ENCODE data around the gene FN1.
"Not testable (repeated sequence)": the region's sequence is repeated elsewhere in the genome, so short reads cannot be mapped to it uniquely, and the experiment has no call there.

Gene FN1

DNA sequence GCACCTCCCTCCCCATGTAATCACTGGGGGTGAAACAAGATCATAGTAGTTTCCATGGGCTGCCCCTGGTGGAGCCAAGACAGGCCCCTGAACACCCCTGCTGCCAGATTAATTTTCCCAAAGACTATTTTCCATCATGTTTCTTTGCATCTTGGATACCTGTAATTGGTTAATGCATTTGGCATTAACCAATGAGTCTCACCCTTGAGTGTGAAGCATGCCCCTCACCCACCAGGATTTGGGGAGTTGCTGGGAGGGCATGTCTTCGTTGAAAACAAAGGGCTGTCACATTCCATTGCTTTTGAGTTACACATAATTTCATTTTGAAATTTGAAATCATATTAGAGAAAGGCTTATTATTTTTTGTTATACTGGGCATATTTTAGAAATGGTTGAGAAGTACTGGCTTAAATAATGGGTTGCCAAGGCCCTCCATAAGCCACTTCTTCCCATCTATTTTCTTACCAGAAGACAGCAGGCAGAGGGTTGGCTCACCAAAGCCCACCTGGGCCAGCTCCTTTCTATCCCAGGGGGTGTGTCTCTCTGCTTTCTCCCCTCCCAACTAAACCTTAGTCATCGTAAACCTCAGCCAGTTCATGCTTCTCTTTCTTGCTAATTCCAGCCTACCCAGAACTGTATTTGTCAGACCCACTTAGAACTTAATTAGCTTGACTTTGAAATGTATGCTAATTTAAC, 72.3 kb downstream of the FN1 start:
- DNase-seq, result no peak

GRCh38 chr2:215363039-215363438, 72.8 kb downstream of the FN1 start:
- no peak for DNase-seq

DNA sequence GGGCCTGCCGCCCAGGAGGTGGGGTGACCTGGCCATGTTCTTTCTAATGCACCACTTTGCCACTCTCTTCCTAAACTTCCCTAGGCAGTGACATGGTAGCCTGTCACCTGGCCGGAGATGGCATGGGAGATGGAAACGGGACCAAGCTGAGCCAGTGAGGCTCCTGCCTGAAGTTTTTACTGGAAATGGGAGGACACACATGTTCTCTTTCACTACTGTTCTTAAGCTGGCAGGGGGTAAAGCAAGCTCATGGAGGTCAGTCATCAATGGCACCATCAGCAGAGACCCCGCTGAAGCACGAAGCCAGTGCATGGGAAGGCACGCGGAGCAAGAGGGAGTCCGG, 73.3 kb downstream of the FN1 start:
- DNase-seq, result no peak

GRCh38 chr2:215361876-215362561, 73.8 kb downstream of the FN1 start:
- DNase-seq, result no peak

- DNase-seq, result no peak
Measured at GRCh38 chr2:215361211-215361875, 74.5 kb downstream of the FN1 start.

DNA sequence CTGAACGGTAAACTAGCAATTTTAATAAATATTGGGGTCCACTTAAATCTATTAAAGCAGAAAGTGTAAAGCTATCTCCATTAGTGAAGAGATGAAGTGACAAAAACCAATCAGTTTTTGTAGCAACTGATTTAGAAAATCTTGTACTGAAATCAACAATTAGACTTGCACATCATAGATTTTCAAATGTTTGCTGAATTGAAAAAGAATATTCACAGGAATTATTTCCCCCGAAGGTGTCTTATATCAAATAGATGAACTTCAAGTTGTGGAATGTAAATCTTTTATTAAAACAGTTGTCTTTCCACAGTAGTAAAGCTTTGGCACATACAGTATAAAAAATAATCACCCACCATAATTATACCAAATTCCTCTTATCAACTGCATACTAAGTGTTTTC, 75.3 kb downstream of the FN1 start:
- no peak for DNase-seq

DNA sequence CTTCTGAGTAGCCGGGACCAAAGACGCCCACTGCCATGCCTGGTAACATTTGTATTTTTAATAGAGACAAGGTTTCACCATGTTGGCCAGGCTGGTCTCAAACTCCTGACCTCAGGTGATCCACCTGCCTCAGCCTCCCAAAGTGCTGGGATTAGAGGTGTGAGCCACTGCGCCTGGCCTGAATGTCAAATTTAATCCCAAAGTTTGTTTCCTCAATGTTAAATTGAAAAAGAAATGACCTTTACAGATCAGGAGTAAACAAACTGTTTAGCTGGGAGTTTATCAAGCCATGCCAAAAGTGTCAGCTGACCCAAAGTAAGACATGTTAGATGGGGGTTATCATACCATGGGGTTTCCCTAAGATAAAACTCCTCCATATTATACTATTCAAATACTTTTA, 75.8 kb downstream of the FN1 start:
- DNase-seq, result not testable (repeated sequence)

GRCh38 chr2:215359576-215359922, 76.3 kb downstream of the FN1 start:
- DNase-seq, result no peak

GRCh38 chr2:215358891-215359575, 76.8 kb downstream of the FN1 start:
- no peak for DNase-seq

- DNase-seq, result no peak
Measured at GRCh38 chr2:215358312-215358845, 77.5 kb downstream of the FN1 start.

GRCh38 chr2:215357660-215358059, 78.2 kb downstream of the FN1 start:
- no peak for DNase-seq

DNA sequence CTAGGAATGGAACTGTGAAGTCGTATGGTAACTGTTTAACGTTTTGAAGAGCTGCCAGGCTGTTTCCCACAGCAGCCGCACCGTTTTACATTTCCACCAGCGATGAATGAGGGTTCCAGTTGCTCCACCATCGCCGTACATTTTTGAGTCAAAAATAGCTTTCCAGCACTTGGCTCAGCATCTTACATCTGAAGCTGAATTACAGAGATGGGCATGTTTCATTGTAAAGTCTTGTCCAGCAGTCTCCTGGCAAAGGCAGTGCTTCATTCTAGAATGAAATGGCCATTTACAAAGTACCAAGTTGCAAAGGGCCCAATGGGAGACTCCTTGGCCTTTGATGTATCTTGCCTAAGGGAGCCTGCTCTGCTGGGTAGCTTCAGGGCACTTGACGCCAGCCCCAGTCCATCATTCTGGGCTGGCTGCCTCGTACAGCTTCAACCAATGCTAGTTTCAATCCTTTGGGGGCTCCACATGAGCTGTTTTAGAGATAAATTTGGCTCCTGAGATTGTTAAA, 78.9 kb downstream of the FN1 start:
- DNase-seq, result no peak

GRCh38 chr2:215356334-215356947, 79.4 kb downstream of the FN1 start:
- no peak for DNase-seq

- no peak for DNase-seq
Measured at GRCh38 chr2:215355801-215356200, 80.1 kb downstream of the FN1 start.

DNA sequence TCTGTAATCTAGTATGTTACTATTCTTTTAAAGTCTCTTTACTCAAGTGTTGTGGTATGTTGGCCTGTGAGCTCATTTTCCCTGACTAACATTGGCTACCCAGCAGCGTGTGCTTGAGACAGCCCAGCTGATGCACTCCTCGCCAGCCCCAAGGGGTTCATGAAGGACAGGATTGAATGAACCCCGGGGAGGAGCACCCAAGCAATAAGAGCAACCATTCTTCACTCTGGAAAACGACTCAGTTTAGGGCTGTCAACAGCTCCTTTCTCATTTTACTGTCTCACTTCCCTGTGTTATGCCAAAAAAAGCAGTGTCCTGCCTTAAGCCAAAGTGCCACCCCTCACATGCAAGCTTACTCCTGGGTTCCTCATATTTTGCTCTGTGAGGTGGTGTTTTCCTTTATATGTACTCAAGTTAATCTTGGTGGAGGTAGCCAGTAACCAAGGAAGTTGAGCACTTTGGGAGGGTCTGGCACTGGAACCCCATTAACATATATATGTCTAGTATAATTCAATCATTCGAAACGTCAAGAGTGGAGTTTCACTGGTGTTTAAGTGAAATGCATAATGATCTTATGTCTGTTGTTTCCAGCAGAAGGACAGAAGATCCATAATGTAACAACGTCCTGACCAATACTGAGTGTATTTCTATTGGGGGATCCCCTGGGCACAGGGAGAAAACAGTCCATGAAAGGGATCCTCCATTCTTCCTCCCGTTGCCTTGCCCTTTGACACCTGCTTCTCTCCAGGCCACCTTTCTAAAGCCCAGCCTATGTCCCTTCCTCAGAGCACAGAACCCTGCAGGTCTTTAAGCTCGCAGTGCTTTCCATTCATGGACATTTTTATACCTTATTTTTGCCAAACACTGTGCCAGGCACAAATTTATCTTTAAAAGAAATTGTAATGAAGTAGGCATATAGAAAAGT, 80.8 kb downstream of the FN1 start:
- DNase-seq, result no peak

DNA sequence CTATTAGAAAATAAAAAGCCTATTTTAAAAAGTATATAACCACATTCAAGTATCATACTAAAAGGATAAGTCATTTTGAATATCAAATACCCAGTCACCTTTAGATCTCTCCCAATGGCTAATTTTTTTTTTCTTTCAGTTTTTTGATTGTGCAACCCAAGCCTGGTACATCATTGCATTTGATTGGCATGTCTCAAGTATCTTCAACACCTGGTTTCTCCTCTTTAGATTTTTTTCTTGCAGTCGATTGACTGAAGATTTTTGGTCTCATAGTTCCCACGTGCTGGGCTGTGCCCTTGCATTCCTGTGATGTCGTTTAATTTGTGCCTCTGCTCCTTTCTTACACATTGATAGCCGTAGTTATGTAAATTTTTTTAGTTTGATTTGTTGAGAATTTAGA, 83.3 kb downstream of the FN1 start:
- DNase-seq, result no peak

DNA sequence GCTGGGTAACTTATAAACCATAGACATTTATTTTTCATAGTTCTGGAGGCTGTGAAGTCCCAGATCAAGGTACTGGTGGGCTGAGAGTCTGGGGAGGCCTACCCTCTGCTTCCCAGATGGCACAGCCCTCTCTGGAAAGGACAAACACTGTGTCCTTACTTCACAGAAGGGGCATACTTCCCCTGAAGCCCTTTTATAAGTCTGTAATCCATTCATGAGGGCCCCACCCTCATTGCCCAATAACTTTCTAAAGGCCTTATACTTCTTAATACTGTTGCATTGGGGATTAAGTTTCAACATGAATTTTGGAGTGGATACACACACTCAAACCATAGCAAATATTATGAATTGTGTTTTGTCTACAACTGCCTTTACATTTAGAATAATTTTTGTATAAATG, 88.0 kb downstream of the FN1 start:
- DNase-seq, result no peak

GRCh38 chr2:215338883-215339679, 96.8 kb downstream of the FN1 start:
- no peak for DNase-seq

DNA sequence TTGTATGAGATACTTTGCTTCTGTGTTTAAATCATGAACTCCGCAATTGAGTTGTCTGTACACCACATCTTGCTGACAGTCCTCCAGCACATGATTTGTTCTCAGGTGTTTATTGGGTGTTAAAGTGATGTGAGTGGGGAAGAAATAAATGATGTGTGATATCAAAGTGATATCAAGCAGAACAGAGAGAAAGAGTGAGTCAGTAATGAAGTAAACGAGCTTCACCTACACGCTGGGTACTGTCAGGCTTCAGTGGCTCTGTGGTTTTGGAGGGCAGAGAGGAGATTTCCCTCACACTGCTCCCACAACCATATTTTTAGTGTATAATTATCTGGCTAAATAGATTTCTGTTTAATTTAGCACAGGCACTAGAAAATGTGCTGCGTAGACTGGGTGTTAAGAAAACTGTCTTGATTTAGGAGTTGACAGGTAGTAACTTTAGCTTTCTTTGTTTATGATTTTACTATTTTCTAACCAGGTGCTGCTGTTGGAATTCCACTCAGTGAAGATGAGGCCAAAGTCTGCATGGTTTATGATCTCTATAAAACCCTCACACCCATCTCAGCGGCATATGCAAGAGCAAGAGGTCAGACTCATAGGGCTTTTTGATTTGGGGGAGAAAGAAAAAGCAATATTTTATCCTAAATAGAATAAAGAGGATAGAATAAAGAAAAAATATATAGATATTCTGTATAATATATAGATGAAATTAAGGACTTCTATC, 102.8 kb downstream of the FN1 start:
- DNase-seq, result peak; percentile 95

DNA sequence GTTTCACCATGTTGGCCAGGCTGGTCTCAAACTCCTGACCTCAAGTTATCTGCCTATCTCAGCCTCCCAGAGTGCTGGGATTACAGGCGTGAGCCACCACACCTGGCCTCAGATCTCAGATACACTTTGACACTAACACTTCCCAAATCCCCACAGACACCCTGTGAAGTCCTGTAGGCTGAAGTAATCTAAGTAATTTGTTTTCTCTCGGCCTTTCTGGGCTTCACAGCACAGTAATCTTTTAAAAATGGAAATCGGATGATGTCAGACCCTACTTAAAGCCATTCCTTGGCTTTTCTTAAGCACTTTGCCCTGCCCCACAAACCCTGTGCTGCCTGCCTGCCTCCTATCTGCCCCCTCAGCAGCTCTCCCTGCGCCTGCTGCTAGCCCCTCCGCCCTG, 107.8 kb downstream of the FN1 start:
- DNase-seq, result no peak

All from kidney glomerular epithelial cell (primary cell).